22Rv1 (cell line): ENCODE measurements around the gene ELF2.
A peak's percentile ranks its signal among the peaks of the same experiment; 100 is the strongest.
"Not testable (repeated sequence)": the region's sequence is repeated elsewhere in the genome, so short reads cannot be mapped to it uniquely, and the experiment has no call there.

Experiments
- H3K27ac ChIP-seq: fragments of 450-650 bp; 2 replicates; pipeline ENCODE4 v1.5.1; 2017
- CTCF ChIP-seq: fragments of 450-650 bp; IDR thresholded peaks from 2 replicates; pipeline ENCODE4 v1.5.1; 2017; ENCODE audit warnings: mild to moderate bottlenecking
- ZFX ChIP-seq: fragments of 450-650 bp; IDR thresholded peaks from 2 replicates; pipeline ENCODE4 v1.6.1; 2017; ENCODE audit warnings: antibody characterized with exemption, borderline replicate concordance

The ELF2 gene

GRCh38 chr4:139015269-139015947 is 161.6 kb downstream of the ELF2 start, which contains the start of gene NOCT:
NOCT (plus strand) TSS chr4:139015781; CDS start chr4:139015982, 201 bp downstream.
- TF ChIP-seq CTCF (peak; percentile 12; the same call in 1 of the 2 replicates), ZFX (no peak)
- peak within 1 kb of the TSS; percentile 79 for H3K27ac ChIP-seq

- TF ChIP-seq CTCF (no peak), ZFX (no peak)
- peak overlapping the region; percentile 79 for H3K27ac ChIP-seq
Measured at GRCh38 chr4:139014371-139015268, 162.4 kb downstream of the ELF2 start.

GRCh38 chr4:139011225-139011950 is 165.6 kb downstream of the ELF2 start:
- peak overlapping the region; percentile 40 for H3K27ac ChIP-seq

GRCh38 chr4:139009702-139010101 is 167.3 kb downstream of the ELF2 start:
- TF ChIP-seq CTCF (no peak), ZFX (no peak)

More at GRCh38 chr4:139011225-139011950, 165.6 kb downstream of the ELF2 start:
- no peak for TF ChIP-seq CTCF
- no peak for TF ChIP-seq ZFX

GRCh38 chr4:139008278-139008677 is 168.7 kb downstream of the ELF2 start:
- H3K27ac ChIP-seq, result not testable (repeated sequence)

More at GRCh38 chr4:139009702-139010101, 167.3 kb downstream of the ELF2 start:
- H3K27ac ChIP-seq, result peak overlapping the region; percentile 12; the same call in 1 of the 2 replicates

GRCh38 chr4:139007640-139008039 is 169.4 kb downstream of the ELF2 start:
- TF ChIP-seq ZFX (no peak), CTCF (no peak)

More at GRCh38 chr4:139007640-139008039, 169.4 kb downstream of the ELF2 start:
- H3K27ac ChIP-seq, result no peak overlapping the region
